ENCODE measurements around the gene PTCD2.
"Not testable (repeated sequence)": the region's sequence is repeated elsewhere in the genome, so short reads cannot be mapped to it uniquely, and the experiment has no call there.

Gene PTCD2

GRCh38 chr5:72319976-72320752, at the start of gene PTCD2, which contains the start of gene MRPS27:
TSS of gene PTCD2 (plus strand) at chr5:72320373. CDS start at chr5:72320383, 10 bp downstream.
TSS of gene MRPS27 (minus strand) at chr5:72320240. CDS start at chr5:72320221, 19 bp downstream.
- peak; percentile 81 to 91 (median 87) for DNase-seq

GRCh38 chr5:72271702-72272101, 48.5 kb upstream of the PTCD2 start:
- no peak for DNase-seq

GRCh38 chr5:72272398-72272797, 47.8 kb upstream of the PTCD2 start:
- DNase-seq, result no peak

GRCh38 chr5:72273547-72273946, 46.6 kb upstream of the PTCD2 start:
- DNase-seq, result no peak

- DNase-seq, result no peak
Measured at GRCh38 chr5:72276219-72276752, 43.9 kb upstream of the PTCD2 start.

- no peak for DNase-seq
Measured at GRCh38 chr5:72280581-72281069, 39.5 kb upstream of the PTCD2 start.

- no peak for DNase-seq
Measured at GRCh38 chr5:72281430-72281763, 38.8 kb upstream of the PTCD2 start.

- no peak for DNase-seq
Measured at GRCh38 chr5:72281764-72282499, 38.2 kb upstream of the PTCD2 start.

- DNase-seq, result no peak
Measured at GRCh38 chr5:72282878-72283277, 37.3 kb upstream of the PTCD2 start.

- no peak for DNase-seq
Measured at GRCh38 chr5:72283358-72283757, 36.8 kb upstream of the PTCD2 start.

- no peak for DNase-seq
Measured at GRCh38 chr5:72284559-72285423, 35.4 kb upstream of the PTCD2 start.

- no peak for DNase-seq
Measured at GRCh38 chr5:72285424-72285821, 34.8 kb upstream of the PTCD2 start.

GRCh38 chr5:72286798-72287197, 33.4 kb upstream of the PTCD2 start:
- DNase-seq, result no peak

- DNase-seq, result no peak
Measured at GRCh38 chr5:72288924-72289323, 31.2 kb upstream of the PTCD2 start.

- DNase-seq, result no peak
Measured at GRCh38 chr5:72290356-72291133, 29.6 kb upstream of the PTCD2 start.

- no peak for DNase-seq
Measured at GRCh38 chr5:72291601-72292000, 28.6 kb upstream of the PTCD2 start.

- DNase-seq, result no peak
Measured at GRCh38 chr5:72292411-72292810, 27.8 kb upstream of the PTCD2 start.

GRCh38 chr5:72293495-72294055, 26.6 kb upstream of the PTCD2 start:
- no peak for DNase-seq

GRCh38 chr5:72294473-72294872, 25.7 kb upstream of the PTCD2 start:
- no peak for DNase-seq

- no peak for DNase-seq
Measured at GRCh38 chr5:72295539-72295938, 24.6 kb upstream of the PTCD2 start.

- no peak for DNase-seq
Measured at GRCh38 chr5:72296256-72296655, 23.9 kb upstream of the PTCD2 start.

- DNase-seq, result not testable (repeated sequence)
Measured at GRCh38 chr5:72298136-72298535, 22.0 kb upstream of the PTCD2 start.
